HAP-1 (cell line): ENCODE data around the gene PGA4.
"Not testable (repeated sequence)": the region's sequence is repeated elsewhere in the genome, so short reads cannot be mapped to it uniquely, and the experiment has no call there.

Source experiments
- DNase-seq, 2 experiments: peaks; one replicate each; pipeline ENCODE4 v3.0.0-alpha.2; 2016 to 2020; ENCODE audit warnings: low spot score in 2 of 2
- H3K27me3 ChIP-seq: fragments of 250-450 bp; sonication (Bioruptor Pico); 2 replicates; pipeline ENCODE4 v1.5.1; 2020; ENCODE audit warnings: low read depth, mild to moderate bottlenecking, moderate library complexity
- H3K36me3 ChIP-seq: fragments of 250-450 bp; sonication (Bioruptor Pico); replicated peaks from 2 replicates; pipeline ENCODE4 v1.5.1; 2020; ENCODE audit warnings: mild to moderate bottlenecking
- H3K4me1 ChIP-seq: fragments of 250-450 bp; sonication (Bioruptor Pico); 2 replicates; pipeline ENCODE4 v1.5.1; 2020; ENCODE audit warnings: mild to moderate bottlenecking
- H3K4me3 ChIP-seq: fragments of 250-450 bp; sonication (Bioruptor Pico); 2 replicates; pipeline ENCODE4 v1.5.1; 2020; ENCODE audit warnings: mild to moderate bottlenecking, moderate library complexity
- H3K9me3 ChIP-seq: fragments of 250-450 bp; sonication (Bioruptor Pico); 2 replicates; pipeline ENCODE4 v1.5.1; 2020; ENCODE audit warnings: mild to moderate bottlenecking, moderate library complexity
- in situ Hi-C: fragments of 300-500 bp; cut with MboI; formaldehyde crosslinking; loops from 3 replicates; pipeline ENCODE4 v1.14.3; 2020; ENCODE audit warnings: low sequenced_read_pairs, inconsistent platforms, mixed read lengths

PGA4 gene

DNA sequence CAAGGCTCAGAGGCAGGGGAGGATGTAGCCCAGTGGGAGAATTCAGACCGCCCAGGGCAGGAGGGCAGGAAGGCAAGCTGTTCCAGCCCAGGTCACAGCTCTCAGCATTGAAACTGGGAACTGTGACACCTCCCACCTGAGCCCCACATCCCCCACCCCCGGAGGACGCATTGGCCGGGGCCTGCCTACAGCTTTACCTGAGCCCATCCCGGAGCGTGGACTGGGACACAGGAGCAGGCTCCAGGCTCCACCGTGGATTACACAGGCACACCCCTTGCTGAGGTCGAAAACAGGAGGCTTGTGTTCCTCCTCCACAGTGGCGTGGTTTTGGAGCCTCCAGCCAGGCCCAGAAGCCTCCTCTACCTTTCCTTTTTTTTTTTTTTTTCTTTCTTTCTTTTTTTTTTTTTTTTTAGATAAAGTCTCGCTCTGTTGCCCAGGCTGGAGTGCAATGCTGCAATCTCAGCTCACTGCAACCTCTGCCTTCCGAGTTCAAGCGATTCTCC is 27.9 kb upstream of the PGA4 start:
- no peak for DNase-seq
- in situ Hi-C loops: no loop called here
- Histone ChIP-seq H3K4me3 (no peak overlapping the region), H3K36me3 (no peaks in the 10 kb centered on the region), H3K27me3 (peaks cover 2% of the 10 kb centered on the region; the same call in 1 of the 2 replicates), H3K4me1 (no peaks in the 10 kb centered on the region), H3K9me3 (no peaks in the 10 kb centered on the region; the same call in 1 of the 2 replicates)

GRCh38 chr11:61194981-61195695 is 27.0 kb upstream of the PGA4 start:
- Histone ChIP-seq H3K36me3 (no peaks in the 10 kb centered on the region), H3K27me3 (peaks cover 2% of the 10 kb centered on the region; the same call in 1 of the 2 replicates), H3K9me3 (no peaks in the 10 kb centered on the region; the same call in 1 of the 2 replicates), H3K4me3 (no peak overlapping the region), H3K4me1 (no peaks in the 10 kb centered on the region)
- in situ Hi-C loops: no loop called here
- no peak for DNase-seq

GRCh38 chr11:61195719-61196118 is 26.4 kb upstream of the PGA4 start:
- Histone ChIP-seq H3K9me3 (no peaks in the 10 kb centered on the region; the same call in 1 of the 2 replicates), H3K4me1 (no peaks in the 10 kb centered on the region), H3K4me3 (no peak overlapping the region), H3K36me3 (no peaks in the 10 kb centered on the region), H3K27me3 (peaks cover 2% of the 10 kb centered on the region; the same call in 1 of the 2 replicates)
- in situ Hi-C loops: no loop called here
- no peak for DNase-seq

DNA sequence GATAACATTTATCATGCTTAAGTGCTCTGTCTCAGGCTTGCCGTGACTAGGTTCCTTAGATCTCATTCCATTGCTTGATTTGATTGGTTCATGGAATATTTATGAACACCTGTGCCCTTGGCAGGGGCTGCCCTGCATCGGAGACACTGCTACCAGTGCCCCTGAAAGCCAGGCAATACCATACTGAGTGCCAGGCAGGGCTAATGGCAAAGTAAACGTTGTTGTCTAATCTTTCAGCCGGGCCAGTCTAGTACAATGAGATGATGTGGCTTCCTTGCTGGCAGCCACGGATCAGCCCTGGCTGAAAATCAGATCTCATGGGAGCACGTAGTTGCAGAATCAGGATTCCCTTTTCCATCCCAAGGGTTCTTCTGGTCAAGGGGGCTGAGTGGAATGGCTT is 23.8 kb upstream of the PGA4 start:
- Histone ChIP-seq H3K27me3 (peaks cover 2% of the 10 kb centered on the region; the same call in 1 of the 2 replicates), H3K9me3 (no peaks in the 10 kb centered on the region), H3K4me3 (no peak overlapping the region), H3K4me1 (no peaks in the 10 kb centered on the region), H3K36me3 (no peaks in the 10 kb centered on the region)
- in situ Hi-C loops: no loop called here
- no peak for DNase-seq

GRCh38 chr11:61198948-61199523 is 23.1 kb upstream of the PGA4 start:
- no peak for DNase-seq
- Histone ChIP-seq H3K27me3 (peaks cover 2% of the 10 kb centered on the region; the same call in 1 of the 2 replicates), H3K4me3 (no peak overlapping the region), H3K36me3 (no peaks in the 10 kb centered on the region), H3K4me1 (no peaks in the 10 kb centered on the region), H3K9me3 (no peaks in the 10 kb centered on the region)
- in situ Hi-C loops: no loop called here

DNA sequence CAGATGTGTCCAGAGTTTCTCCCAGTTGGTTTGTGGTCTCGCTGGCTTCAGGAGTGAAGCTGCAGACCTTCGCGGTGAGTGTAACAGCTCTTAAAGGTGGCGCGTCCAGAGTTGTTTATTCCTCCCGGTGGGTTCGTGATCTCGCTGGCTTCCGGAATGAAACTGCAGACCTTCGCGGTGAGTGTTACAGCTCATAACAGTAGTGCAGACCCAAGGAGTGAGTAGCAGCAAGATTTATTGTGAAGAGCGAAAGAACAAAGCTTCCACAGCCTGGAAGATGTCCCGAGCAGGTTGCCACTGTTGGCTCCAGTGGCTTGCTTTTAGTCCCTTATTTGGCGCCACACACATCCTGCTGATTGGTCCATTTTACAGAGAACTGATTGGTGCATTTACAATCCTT is 20.7 kb upstream of the PGA4 start:
- Histone ChIP-seq H3K4me3 (no peak overlapping the region), H3K36me3 (no peaks in the 10 kb centered on the region), H3K9me3 (no peaks in the 10 kb centered on the region), H3K27me3 (no peaks in the 10 kb centered on the region; the same call in 1 of the 2 replicates), H3K4me1 (no peaks in the 10 kb centered on the region)
- in situ Hi-C loops: no loop called here
- DNase-seq: no peak

DNA sequence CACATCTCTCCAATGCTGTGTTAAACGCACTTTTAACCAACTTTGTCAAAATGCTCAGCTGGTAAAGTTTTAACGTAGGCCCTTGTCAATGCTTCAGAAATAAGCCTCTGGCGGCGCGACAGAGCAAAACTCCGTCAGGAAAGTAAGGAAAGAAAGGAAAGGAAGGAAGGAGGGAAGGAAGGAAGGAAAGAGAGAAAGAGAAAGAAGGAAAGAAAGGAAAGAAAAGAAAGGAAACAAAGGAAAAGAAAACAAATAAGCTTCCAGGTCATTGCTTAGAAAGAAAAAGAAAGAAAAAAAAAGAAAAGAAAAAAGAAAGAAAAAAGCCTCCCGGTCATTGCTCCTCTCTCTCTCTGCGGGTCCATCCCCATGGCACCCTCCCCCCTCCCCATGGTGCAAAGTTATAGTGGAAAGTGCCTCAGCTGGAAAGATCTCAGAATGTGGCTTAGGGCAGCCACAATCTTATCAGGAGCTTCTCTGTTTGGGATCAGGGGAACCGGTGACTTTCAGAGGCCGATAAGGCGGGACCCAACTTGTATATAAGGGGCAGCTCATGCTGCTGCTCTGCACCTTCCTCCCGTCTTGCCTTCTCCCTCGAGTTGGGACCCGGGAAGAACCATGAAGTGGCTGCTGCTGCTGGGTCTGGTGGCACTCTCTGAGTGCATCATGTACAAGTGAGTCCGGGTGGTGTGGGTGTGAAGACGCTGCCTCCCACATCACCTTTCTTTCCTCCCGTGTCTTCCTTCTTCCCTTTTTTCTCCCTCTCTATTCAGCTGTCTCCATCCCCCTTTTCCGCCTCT is 19.0 kb upstream of the PGA4 start, which contains the start of gene PGA3:
TSS of gene PGA3 (plus strand) at position 566 of the 797 bp plus-strand sequence. CDS start at position 616, 50 bp downstream.
- H3K27me3 ChIP-seq, in situ Hi-C loops, H3K4me1 ChIP-seq, H3K36me3 ChIP-seq, H3K4me3 ChIP-seq, DNase-seq, H3K9me3 ChIP-seq: not testable (repeated sequence)

GRCh38 chr11:61203873-61204272 is 18.3 kb upstream of the PGA4 start:
- in situ Hi-C loops: not testable (repeated sequence)

DNA sequence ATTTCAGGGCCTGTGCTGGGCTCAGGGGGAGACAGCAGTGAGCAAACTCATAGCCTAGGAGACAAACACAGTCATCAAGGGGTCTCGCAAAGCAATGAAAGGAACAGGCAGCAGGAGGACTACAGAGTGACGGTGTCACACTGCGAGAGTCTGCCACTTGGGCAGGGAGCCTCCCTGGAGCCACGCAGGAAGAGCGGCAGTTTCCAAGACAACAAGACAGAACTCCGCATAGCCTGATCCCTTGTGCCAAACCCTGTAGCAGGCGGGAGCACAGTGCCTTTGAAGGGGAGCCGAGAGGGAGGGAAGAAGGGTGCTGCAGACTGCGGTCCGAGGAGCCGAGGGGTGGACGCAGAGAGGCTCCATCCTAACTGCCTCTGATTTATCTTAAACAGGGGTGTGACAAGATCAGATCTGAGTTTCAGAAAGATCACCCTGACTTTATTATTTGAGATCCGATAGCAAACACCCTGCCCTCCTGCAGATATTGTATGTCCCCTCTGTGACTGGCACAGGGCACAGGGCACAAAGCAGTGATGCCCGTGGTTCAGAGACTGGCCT is 17.6 kb upstream of the PGA4 start:
- H3K36me3 ChIP-seq, H3K27me3 ChIP-seq, DNase-seq, H3K4me1 ChIP-seq, H3K4me3 ChIP-seq, in situ Hi-C loops, H3K9me3 ChIP-seq: not testable (repeated sequence)

More at GRCh38 chr11:61203873-61204272, 18.3 kb upstream of the PGA4 start:
- H3K27me3 ChIP-seq, H3K4me1 ChIP-seq, H3K9me3 ChIP-seq, H3K36me3 ChIP-seq, H3K4me3 ChIP-seq, DNase-seq: not testable (repeated sequence)

GRCh38 chr11:61207636-61208310 is 14.4 kb upstream of the PGA4 start:
- H3K27me3 ChIP-seq, H3K36me3 ChIP-seq, DNase-seq, H3K4me3 ChIP-seq, H3K9me3 ChIP-seq, H3K4me1 ChIP-seq, in situ Hi-C loops: not testable (repeated sequence)

DNA sequence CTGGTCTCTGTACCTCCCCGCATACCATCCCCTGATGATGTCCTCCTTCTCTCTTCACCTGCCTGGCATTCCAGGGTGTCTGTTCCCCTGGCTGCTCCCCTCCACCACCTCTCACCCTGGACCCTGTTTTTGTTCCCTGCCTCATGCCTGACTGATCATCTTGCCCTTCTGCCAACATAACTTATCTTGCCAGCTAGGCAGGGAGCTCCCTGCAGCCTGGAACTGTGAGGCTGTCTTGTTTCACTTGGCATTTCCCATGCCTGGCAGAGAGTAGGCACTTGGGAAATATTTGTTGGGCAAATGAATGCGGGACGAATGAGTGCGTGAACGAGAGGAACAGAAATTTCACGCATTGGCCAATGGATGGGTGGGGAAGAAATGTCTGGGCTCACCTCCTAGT is 11.5 kb upstream of the PGA4 start:
- H3K4me1 ChIP-seq, in situ Hi-C loops, H3K27me3 ChIP-seq, H3K9me3 ChIP-seq, H3K4me3 ChIP-seq, H3K36me3 ChIP-seq, DNase-seq: not testable (repeated sequence)

DNA sequence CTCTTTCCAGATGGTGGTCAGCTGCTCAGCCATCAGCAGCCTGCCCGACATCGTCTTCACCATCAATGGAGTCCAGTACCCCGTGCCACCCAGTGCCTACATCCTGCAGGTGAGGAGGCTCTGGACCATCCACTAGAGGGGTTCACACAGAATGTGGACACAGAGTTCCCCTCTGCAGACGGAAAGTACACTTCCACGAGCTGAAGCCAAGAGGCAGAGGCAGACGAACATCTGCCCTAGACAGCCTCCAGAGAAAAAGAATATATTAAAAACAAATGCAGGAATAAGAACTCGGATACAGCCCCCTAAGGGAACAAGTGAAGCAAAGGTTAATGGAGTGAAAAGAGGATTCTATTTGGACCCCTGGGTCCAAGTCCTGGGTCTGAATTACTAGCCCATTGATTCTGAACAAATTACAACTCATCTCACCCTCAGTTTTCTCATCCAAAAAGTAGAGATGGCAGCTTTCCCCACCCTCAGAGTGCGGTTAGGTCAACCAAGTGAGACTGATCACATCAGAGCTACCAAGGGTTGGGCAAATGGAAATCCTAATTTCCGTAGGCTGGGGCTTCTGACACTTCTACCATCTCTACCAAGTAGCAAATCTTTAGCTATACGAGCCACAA is 10.7 kb upstream of the PGA4 start:
- H3K27me3 ChIP-seq, in situ Hi-C loops, H3K36me3 ChIP-seq, H3K9me3 ChIP-seq, DNase-seq, H3K4me1 ChIP-seq, H3K4me3 ChIP-seq: not testable (repeated sequence)

DNA sequence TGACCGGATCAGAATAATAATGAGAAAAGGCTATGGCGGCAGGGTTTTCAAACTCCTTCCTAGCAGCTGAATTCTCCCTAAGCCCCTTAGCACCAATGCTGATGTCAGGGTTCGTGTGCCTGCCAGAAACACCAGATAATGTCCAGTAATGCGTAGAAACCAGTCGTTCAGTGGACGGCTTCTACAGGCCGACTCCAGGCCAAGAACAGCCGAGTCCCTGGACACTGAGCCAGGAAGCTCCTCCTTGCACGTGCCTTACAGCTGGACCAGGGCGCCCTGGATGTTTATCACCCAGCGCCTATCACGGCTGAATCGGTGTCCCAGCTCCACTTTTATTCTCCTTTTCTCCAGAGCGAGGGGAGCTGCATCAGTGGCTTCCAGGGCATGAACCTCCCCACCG is 9.9 kb upstream of the PGA4 start:
- DNase-seq, H3K36me3 ChIP-seq, H3K27me3 ChIP-seq, H3K4me1 ChIP-seq, in situ Hi-C loops, H3K4me3 ChIP-seq, H3K9me3 ChIP-seq: not testable (repeated sequence)
